Activated B cell treated with CpG ODN at 0.5 μM for 24 hours (primary cell): ENCODE data around the gene GEMIN5. TPM values are rescaled to one million over a fixed set of nuclear protein-coding genes. Genes with fewer than 3 reads are reported as not detected.

Source experiments
- ATAC-seq: fragments of 200-7000 bp; cut with Tn5 transposase; one replicate; pipeline ENCODE4 v1.10.0; 2021; ENCODE audit warnings: low read depth, mild to moderate bottlenecking, moderate library complexity
- CTCF ChIA-PET: fragments of 350-600 bp; sonication (Branson Sonifier 250); formaldehyde crosslinking; loops from one replicate; lab custom pipeline; 2021; ENCODE audit warnings: antibody characterized with exemption; lab: Charles Lee
- POLR2A ChIA-PET: fragments of 350-600 bp; sonication (Branson Sonifier 250); formaldehyde crosslinking; loops from one replicate; lab custom pipeline; 2021; ENCODE audit warnings: antibody characterized with exemption; lab: Charles Lee
- DNase-seq: peaks from one replicate; pipeline ENCODE4 v3.0.0; 2022
- H3K27ac Mint-ChIP-seq: one replicate; pipeline ENCODE4 v1.8.0; 2020; ENCODE audit warnings: mixed read lengths
- H3K27me3 Mint-ChIP-seq: one replicate; pipeline ENCODE4 v1.8.0; 2021; ENCODE audit warnings: mixed read lengths
- H3K36me3 Mint-ChIP-seq: one replicate; pipeline ENCODE4 v1.8.0; 2021; ENCODE audit warnings: low read depth, mixed read lengths
- H3K4me1 Mint-ChIP-seq: one replicate; pipeline ENCODE4 v1.8.0; 2021; ENCODE audit warnings: mixed read lengths
- H3K4me3 Mint-ChIP-seq: one replicate; pipeline ENCODE4 v1.8.0; 2020; ENCODE audit warnings: mild to moderate bottlenecking, mixed read lengths
- H3K9me3 Mint-ChIP-seq: one replicate; pipeline ENCODE4 v1.8.0; 2020; ENCODE audit warnings: mixed read lengths
- intact Hi-C: fragments of 100-400 bp; cut with micrococcal nuclease; formaldehyde crosslinking; loops from one replicate; pipeline ENCODE4 v1.15.1; 2024
- total RNA-seq: library from RNA; stranded (reverse); gene quantifications from 2 replicates; pipeline ENCODE4 v1.2.3, GENCODE V29; 2022
- TF ChIP-seq, protein P1 (sequence below): fragments of 200-600 bp; IDR thresholded peaks from one replicate; pipeline ENCODE4 v1.8.0; 2022; ENCODE audit warnings: antibody characterized with exemption, mild to moderate bottlenecking

Gene GEMIN5
- total RNA-seq, 1 donor from 2014 or later, result 23.2 TPM

DNA sequence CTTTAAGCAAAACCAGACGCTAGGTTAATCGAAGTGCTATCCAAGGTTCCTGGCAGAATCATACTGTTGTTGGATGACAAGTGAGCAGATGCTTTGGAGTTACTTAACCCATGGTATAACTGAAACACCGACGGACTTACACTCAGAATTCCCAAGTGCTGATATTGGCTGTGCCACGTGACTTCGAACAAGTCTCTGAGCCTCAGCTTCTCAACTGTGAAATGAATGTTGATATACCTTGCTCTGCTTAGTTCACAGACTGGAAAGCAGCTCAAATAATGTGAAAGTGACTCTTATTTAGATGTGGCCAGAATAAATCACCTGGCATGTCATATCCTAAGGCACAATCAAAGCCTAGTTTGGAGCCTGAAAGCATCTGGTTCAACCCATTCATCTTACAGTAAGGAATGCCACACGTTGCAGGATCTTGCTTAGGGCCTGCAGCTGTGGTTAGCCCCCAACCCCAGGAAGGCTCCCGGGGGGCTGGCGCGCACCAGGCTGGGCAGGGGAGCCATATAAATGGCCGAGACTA, 759 bp downstream of the GEMIN5 start:
- Mint-ChIP-seq H3K4me3 (peak overlapping the region; percentile 90), H3K36me3 (peaks cover 33% of the 10 kb centered on the region), H3K27ac (peak overlapping the region; percentile 72), H3K9me3 (no peaks in the 10 kb centered on the region), H3K27me3 (no peaks in the 10 kb centered on the region), H3K4me1 (peaks cover 47% of the 10 kb centered on the region)
- DNase-seq (no peak), ATAC-seq (no peak)
- ChIA-PET POLR2A (interaction anchor here (0.8 to 3.0 kb wide), 3 partner anchors 20 to 80 kb away, joined by 3 to 18 read pairs (median 3); partner anchors contain the start of gene CNOT8), CTCF (no interaction called here)
- intact Hi-C loops, result loop anchor here (5.0 kb wide), 1 partner anchor 745 kb away; the partner anchor contains the start of gene GALNT10
- TF ChIP-seq, protein P1, sequence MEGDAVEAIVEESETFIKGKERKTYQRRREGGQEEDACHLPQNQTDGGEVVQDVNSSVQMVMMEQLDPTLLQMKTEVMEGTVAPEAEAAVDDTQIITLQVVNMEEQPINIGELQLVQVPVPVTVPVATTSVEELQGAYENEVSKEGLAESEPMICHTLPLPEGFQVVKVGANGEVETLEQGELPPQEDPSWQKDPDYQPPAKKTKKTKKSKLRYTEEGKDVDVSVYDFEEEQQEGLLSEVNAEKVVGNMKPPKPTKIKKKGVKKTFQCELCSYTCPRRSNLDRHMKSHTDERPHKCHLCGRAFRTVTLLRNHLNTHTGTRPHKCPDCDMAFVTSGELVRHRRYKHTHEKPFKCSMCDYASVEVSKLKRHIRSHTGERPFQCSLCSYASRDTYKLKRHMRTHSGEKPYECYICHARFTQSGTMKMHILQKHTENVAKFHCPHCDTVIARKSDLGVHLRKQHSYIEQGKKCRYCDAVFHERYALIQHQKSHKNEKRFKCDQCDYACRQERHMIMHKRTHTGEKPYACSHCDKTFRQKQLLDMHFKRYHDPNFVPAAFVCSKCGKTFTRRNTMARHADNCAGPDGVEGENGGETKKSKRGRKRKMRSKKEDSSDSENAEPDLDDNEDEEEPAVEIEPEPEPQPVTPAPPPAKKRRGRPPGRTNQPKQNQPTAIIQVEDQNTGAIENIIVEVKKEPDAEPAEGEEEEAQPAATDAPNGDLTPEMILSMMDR, result no peak

DNA sequence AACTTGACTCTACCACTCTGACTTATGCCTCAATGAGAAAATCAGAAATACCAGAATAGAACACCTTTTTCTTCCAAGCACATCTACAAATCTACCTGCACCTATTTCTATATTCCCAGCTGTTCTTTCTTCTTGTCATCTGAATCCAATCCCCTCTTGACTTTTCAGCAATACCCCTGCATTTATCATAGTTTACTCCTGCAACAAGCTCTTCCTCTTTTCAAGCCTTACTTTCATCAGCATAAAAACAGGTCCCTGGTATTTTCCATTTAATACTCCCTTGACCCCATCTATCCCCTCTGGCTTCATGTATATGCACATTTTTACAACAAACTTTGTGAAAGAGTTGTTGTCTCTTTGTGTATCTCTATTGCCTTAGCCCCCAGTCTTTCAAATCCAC, 3.1 kb downstream of the GEMIN5 start:
- peaks cover 30% of the 10 kb centered on the region for H3K4me1 Mint-ChIP-seq
- H3K36me3 Mint-ChIP-seq, result peaks cover 42% of the 10 kb centered on the region
- intact Hi-C loops, result loop anchor here (5.0 kb wide), 1 partner anchor 743 kb away; the partner anchor contains the start of gene GALNT10
- TF ChIP-seq, protein P1, result no peak
- ATAC-seq (no peak), DNase-seq (no peak)
- CTCF ChIA-PET, result no interaction called here
- POLR2A ChIA-PET, result no interaction called here
- H3K27ac Mint-ChIP-seq, result no peak overlapping the region
- no peaks in the 10 kb centered on the region for H3K9me3 Mint-ChIP-seq
- H3K27me3 Mint-ChIP-seq, result no peaks in the 10 kb centered on the region
- no peak overlapping the region for H3K4me3 Mint-ChIP-seq

DNA sequence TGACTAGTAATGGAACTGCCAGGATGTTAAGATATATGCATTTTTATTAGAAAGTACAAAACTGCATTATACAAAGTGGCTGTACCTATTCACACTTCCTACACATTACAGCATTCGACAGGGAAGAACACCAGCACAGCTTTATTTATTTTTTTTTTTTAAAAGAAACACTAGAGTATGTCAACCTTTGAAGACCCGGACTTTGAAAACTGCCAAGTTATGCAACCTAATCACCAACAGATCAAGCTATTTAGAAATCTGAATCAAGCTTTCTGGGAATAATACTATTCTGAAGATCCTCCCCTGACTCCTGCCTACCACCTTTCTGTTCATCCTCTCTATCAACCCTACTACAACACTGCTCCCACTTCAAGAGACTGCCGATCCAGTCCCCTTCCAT, 4.5 kb downstream of the GEMIN5 start:
- CTCF ChIA-PET, result no interaction called here
- peaks cover 26% of the 10 kb centered on the region for H3K4me1 Mint-ChIP-seq

DNA sequence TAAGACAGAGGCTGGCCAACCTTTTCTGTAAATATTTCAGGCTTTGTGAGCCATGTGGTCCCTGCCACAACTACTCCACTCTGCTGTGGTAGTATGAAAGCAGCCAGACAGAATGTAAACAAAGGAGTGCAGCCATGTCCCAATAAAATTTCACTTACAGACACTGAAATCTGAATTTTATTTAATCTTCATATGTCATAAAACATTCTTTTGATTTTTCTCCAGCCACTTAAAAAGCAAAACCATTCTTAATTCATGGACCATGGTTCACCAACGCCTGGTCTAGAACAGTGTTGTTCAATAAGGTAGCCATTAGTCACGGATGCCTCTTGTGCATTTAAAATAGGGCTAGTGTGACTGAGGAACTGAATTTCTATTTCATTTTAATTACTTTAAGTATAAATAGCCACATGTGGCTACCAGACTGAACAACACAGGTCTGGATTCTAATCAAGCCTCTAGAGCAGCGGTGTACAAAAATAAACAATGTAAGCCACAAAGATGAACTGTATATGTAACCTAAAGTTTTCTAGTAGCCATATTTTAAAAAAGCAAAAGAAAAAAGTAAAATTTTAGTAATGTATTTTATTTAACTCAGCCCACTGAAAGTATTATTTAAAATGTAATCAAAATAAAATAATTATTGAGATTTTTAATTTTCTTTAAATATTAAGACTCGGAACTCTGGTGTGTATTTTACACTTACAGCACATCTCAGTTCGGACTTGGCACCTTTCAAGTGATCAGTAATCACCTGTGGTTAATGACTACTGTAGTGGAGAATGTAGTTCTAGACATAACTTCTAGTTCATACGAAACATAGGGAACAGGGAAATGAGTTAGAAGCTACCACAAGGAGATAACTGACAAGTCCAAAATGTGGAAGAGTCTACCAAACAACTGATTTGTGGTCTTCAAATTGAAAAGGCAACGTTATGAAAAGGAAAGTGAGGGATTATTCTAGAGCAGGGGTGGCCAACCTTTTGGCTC, 14.3 kb downstream of the GEMIN5 start:
- Mint-ChIP-seq H3K4me1 (no peaks in the 10 kb centered on the region), H3K36me3 (peaks cover 76% of the 10 kb centered on the region), H3K27ac (no peak overlapping the region), H3K27me3 (no peaks in the 10 kb centered on the region), H3K4me3 (no peak overlapping the region), H3K9me3 (no peaks in the 10 kb centered on the region)
- TF ChIP-seq, protein P1, result no peak
- ATAC-seq (no peak), DNase-seq (no peak)
- intact Hi-C loops, result no loop called here
- ChIA-PET POLR2A (no interaction called here), CTCF (no interaction called here)

More for the DNA sequence above, 4.5 kb downstream of the GEMIN5 start:
- no peak for DNase-seq
- TF ChIP-seq, protein P1, result no peak
- Mint-ChIP-seq H3K27me3 (no peaks in the 10 kb centered on the region), H3K9me3 (no peaks in the 10 kb centered on the region), H3K4me3 (no peak overlapping the region), H3K27ac (no peak overlapping the region), H3K36me3 (peaks cover 51% of the 10 kb centered on the region)
- POLR2A ChIA-PET, result interaction anchor here (0.5 kb wide), 1 partner anchor 24 kb away, joined by 5 read pairs; no protein-coding TSS in a partner anchor
- no peak for ATAC-seq
- intact Hi-C loops, result no loop called here

DNA sequence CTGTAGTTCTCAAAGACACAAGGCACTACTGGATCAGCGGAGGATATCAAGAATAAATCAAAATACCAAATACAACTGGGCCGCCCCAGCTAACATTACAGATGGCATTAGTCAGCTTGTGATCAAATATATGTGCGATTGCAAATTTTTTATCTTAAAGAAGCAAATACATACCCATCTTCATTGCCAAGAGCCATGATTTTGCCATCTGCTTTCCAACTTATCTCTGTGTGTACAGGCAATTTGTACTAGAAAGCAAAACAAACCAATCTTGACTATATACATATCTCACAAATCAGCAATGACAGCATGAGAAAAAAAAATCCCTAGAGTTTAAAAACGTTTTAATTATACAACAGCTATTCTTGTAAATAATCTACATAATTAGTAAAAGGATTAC, 20.3 kb downstream of the GEMIN5 start:
- Mint-ChIP-seq H3K27ac (no peak overlapping the region), H3K4me1 (no peaks in the 10 kb centered on the region), H3K4me3 (no peak overlapping the region), H3K27me3 (no peaks in the 10 kb centered on the region), H3K36me3 (peaks cover 66% of the 10 kb centered on the region), H3K9me3 (no peaks in the 10 kb centered on the region)
- TF ChIP-seq, protein P1, result no peak
- DNase-seq (no peak), ATAC-seq (no peak)
- POLR2A ChIA-PET, result interaction anchor here (0.5 to 1.2 kb wide), 2 partner anchors 20 to 266 kb away, joined by 3 to 4 read pairs; partner anchors contain the start of gene GEMIN5
- CTCF ChIA-PET, result interaction anchor here (0.6 to 0.7 kb wide), 2 partner anchors 9 to 35 kb away, joined by 3 read pairs; no protein-coding TSS in a partner anchor
- intact Hi-C loops, result no loop called here
